SK-N-MC (cell line): ENCODE results near the gene CARD10.
A peak's percentile ranks its signal among the peaks of the same experiment; 100 is the strongest.

Source experiments
- DNase-seq: peaks from one replicate; pipeline ENCODE4 v3.0.0-alpha.2; 2011; ENCODE audit warnings: low read depth, low spot score
- H3K27ac ChIP-seq: fragments of 200-600 bp; sonication (generic); 2 replicates; pipeline ENCODE4 v1.5.1; 2016; ENCODE audit warnings: mixed run types
- H3K36me3 ChIP-seq: fragments of 200-600 bp; sonication (generic); 2 replicates; pipeline ENCODE4 v1.6.1; 2017; ENCODE audit warnings: antibody characterized with exemption, low read length, mixed read lengths; ENCODE audit not compliant: insufficient read depth
- H3K4me3 ChIP-seq: fragments of 200-600 bp; sonication (generic); 2 replicates; pipeline ENCODE4 v1.5.1; 2016
- H3K9ac ChIP-seq: fragments of 200-600 bp; sonication (generic); 2 replicates; pipeline ENCODE4 v1.8.0; 2017; ENCODE audit warnings: mixed run types, mixed read lengths; ENCODE audit not compliant: insufficient read length
- H3K9me3 ChIP-seq: fragments of 200-600 bp; sonication (generic); 2 replicates; pipeline ENCODE4 v1.6.1; 2017; ENCODE audit warnings: low read depth, mild to moderate bottlenecking, antibody characterized with exemption, low read length, moderate library complexity, mixed read lengths
- EZH2 ChIP-seq: fragments of 200-600 bp; sonication (generic); IDR thresholded peaks from one replicate; pipeline ENCODE4 v1.6.1; 2017; ENCODE audit warnings: antibody characterized with exemption
- FOXP2 ChIP-seq: optimal IDR thresholded peaks from 2 replicates; pipeline ENCODE3; 2011; ENCODE audit warnings: mild to moderate bottlenecking, moderate library complexity; ENCODE audit not compliant: insufficient read depth; ENCODE audit errors: extremely low read length, control extremely low read depth
- POLR2AphosphoS5 ChIP-seq: IDR thresholded peaks from 2 replicates; pipeline ENCODE4 v1.6.1; 2012; ENCODE audit warnings: mild to moderate bottlenecking, low read depth, low read length, borderline replicate concordance

Gene CARD10

DNA sequence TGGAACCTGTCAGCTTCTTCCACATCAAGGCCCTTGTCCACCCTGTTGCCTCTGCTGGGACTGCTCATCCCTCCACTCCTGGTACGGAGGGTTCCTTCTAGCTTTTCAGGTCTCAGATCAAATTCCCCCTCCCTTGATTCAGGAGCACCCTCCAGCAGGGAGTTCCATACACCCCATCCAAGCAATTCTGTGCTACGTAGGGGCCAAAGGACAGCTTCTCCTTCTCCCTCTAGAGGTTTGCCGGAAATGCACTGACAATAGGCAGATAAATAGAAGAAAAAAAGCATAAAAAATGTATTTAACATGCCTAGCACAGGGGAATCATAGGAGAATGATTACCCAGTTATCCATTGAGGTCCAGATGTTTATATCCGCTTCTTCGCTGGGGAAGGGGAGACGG, 3.3 kb upstream of the CARD10 start:
- no peak overlapping the region for H3K9ac ChIP-seq
- no peak overlapping the region for H3K4me3 ChIP-seq
- no peaks in the 10 kb centered on the region for H3K9me3 ChIP-seq
- TF ChIP-seq FOXP2 (no peak), EZH2 (no peak), POLR2AphosphoS5 (no peak)
- no peak overlapping the region for H3K27ac ChIP-seq
- no peaks in the 10 kb centered on the region for H3K36me3 ChIP-seq
- no peak for DNase-seq

DNA sequence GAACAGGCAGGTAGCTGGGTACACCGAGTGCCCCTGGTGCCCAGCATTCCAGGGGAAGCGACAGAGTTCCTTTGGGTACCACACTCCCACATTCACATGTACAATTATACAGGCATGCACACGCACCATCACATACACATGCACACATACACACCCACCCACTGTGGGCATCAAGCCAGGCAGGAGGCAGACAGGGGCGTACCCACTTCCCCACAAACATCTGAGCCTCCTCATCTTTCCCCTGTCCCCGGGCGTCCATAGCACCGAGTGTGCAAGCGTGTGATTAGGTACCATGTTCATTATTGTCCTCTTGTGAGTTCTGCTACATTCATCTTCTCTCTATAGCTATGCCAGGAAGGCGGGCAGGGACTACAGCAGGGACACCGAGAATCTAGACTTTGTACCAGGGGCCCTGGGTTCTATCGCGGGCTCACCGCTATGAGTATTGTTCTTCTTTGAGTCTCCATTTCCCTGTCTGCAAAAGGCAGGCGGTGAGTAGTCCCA, 2.1 kb upstream of the CARD10 start:
- H3K4me3 ChIP-seq, result no peak overlapping the region
- no peaks in the 10 kb centered on the region for H3K9me3 ChIP-seq
- DNase-seq, result no peak
- no peak overlapping the region for H3K27ac ChIP-seq
- TF ChIP-seq POLR2AphosphoS5, result no peak
- TF ChIP-seq FOXP2, result no peak
- TF ChIP-seq EZH2, result no peak
- H3K9ac ChIP-seq, result no peak overlapping the region
- H3K36me3 ChIP-seq, result no peaks in the 10 kb centered on the region

DNA sequence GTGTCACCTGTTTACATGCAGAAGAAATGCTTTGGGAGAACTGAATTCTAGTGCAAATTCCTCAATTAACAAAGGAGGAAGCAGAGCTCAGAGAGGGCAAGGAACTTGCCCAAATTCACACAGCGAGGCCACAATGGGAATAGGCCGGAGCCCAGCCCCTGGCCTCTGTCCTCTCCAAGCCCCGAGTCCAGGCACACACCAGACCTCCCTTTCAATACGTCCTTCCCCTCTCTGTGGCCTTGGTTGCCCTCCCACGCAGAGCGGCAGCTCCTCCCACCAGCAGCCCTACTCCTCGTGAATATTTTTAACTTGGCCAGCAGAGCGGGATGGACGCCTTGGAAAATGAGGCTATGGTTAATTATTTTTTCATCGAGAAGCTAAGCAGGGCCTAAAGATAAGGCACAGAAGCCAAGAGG, 1.6 kb upstream of the CARD10 start:
- H3K4me3 ChIP-seq, result no peak overlapping the region

DNA sequence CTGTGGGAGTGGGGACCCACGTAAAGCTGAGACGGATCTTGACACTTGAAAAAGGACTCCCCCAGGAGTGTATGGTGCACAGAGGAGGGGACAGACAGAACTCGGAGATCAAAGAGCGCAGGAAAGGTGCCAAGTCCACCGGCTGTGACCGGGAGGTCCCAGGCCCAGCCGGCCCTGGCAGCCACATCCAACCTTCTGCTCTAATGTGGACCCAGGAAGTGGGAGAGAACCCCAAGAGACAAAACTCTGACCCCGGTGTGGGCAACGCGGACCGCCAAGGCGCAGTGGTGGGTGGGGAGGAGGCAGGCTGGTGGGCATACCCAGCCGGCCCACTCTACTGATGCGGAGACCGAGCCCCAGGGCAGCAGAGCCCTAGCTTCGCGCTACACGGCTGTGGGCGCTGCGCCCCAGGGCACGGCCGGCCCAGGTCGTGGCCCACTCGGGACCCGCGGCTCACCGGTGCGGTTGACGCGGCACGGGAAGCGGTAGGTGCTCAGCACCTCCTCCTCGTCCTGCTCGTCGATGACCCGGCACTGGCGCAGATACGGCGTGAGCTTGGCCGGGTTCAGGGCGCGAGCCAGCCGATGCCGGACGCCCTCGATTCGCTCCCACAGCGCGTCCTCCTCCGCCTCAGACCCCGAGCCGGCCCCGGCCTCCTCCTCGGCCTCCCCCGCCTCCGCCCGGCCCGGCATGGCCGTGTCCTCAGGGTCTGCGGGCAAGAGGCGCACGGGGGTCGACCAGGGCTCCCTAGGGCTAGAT, 527 bp downstream of the CARD10 start:
- DNase-seq, result no peak
- H3K9ac ChIP-seq, result no peak overlapping the region
- no peaks in the 10 kb centered on the region for H3K36me3 ChIP-seq
- H3K27ac ChIP-seq, result no peak overlapping the region
- no peaks in the 10 kb centered on the region for H3K9me3 ChIP-seq
- TF ChIP-seq EZH2, result peak; percentile 70
- TF ChIP-seq FOXP2, result no peak
- H3K4me3 ChIP-seq, result no peak overlapping the region

More for the DNA sequence above, 1.6 kb upstream of the CARD10 start:
- H3K36me3 ChIP-seq, result no peaks in the 10 kb centered on the region
- TF ChIP-seq EZH2 (no peak), POLR2AphosphoS5 (no peak), FOXP2 (no peak)
- DNase-seq, result no peak
- no peak overlapping the region for H3K27ac ChIP-seq
- no peak overlapping the region for H3K9ac ChIP-seq
- no peaks in the 10 kb centered on the region for H3K9me3 ChIP-seq

DNA sequence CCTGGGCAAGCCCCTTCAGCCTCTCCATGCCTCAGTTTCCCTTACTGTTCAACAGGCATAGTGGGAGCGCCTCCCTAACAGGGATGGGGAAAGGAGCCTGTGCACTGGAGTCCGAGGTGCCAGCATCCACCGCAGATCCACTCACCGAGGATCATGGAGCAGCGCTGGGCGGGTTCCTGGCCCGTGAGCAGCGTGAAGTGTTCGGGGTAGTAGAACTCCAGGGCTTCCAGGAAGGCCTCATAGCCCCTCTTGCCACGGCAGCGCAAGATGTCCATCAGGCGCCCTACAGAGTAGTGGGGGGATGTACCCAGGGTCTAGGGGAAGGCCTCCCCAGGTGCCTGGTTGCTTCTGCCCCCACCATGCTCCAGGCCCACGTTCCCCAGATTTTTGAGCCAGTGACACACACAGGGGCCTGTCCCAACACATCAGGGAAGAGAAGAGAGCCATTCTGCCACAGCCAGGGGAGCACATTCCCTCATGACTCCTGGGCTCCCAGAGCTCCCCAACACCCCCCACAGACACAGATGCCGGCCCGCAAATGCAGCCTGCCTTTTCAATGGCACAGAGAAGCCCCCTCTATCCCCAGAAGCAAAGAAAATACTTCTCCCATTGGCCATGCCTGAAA, 1.3 kb downstream of the CARD10 start:
- Histone ChIP-seq H3K36me3 (no peaks in the 10 kb centered on the region), H3K27ac (no peak overlapping the region), H3K9ac (no peak overlapping the region), H3K4me3 (no peak overlapping the region), H3K9me3 (no peaks in the 10 kb centered on the region)
- no peak for DNase-seq
- TF ChIP-seq POLR2AphosphoS5 (no peak), EZH2 (no peak), FOXP2 (no peak)

DNA sequence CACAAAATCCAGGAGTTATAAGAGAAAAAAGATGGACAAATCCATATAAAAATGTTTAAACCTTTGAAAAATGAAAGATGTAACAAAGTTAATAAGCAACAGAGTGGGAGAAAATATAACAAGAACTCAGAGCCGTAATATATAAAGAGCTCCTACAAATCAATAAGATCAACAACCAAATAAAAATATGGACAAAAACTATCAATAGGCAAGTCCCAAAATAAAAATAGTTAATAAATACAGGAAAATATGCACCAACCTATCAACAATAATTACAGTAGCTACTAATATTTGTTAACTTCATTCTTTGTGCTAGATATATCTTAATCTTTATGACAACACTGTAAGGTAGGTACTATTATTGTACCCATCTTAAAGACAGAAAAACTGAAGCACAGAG, 2.8 kb downstream of the CARD10 start:
- Histone ChIP-seq H3K27ac (no peak overlapping the region), H3K4me3 (no peak overlapping the region), H3K9ac (no peak overlapping the region), H3K36me3 (no peaks in the 10 kb centered on the region), H3K9me3 (no peaks in the 10 kb centered on the region)
- no peak for DNase-seq
- TF ChIP-seq EZH2, result no peak
- TF ChIP-seq POLR2AphosphoS5, result no peak
- TF ChIP-seq FOXP2, result no peak

DNA sequence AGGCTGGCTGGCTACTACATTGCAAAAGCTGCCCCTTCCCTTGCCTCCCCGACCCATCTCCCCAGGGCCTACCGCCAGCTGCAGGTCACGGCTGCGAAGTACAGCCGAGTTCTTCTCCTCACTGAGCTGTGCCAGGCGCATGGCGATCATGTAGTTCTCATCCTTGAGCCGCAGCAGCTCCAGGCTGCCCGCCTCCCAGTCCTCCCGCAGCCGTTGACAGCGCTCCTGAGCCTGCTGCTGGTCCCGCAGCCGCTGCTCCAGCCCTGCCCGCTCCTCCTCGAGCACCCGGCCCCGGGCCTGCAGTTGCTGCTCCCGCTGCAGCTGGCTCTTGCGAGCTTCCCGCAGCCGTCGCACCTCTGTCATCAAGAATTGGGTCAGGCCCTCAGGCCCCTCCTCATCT, 3.3 kb downstream of the CARD10 start:
- Histone ChIP-seq H3K9ac (no peak overlapping the region), H3K9me3 (no peaks in the 10 kb centered on the region), H3K27ac (no peak overlapping the region), H3K36me3 (no peaks in the 10 kb centered on the region), H3K4me3 (no peak overlapping the region)
- DNase-seq, result no peak
- TF ChIP-seq POLR2AphosphoS5 (no peak), EZH2 (no peak)

DNA sequence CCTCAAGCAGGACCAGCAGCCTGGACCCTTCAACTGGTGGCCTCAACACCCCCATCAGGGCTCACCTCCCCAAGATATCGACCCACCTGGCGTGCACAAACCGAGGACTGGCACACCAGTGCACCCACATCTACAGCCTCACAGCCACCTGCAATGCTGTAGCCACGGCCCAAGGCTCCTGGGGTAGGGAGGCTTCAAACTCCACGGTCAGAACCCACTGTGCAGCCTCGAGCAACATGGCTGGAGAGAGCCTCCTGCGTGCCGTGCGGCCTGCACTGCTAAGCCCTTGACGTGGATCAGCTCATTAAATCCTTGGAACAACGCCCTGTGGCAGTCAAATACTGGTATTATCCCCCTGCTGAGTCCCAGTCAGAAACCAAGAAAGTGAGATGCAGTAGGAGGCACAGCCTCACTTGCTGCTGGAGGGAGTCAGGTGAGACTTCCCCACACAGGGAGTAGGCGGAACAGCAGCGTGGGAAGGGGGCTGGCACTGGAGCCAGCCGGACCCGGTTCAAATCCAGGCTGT, 4.6 kb downstream of the CARD10 start:
- H3K27ac ChIP-seq, result no peak overlapping the region
- no peak for DNase-seq
- H3K9me3 ChIP-seq, result no peaks in the 10 kb centered on the region
- TF ChIP-seq EZH2 (no peak), POLR2AphosphoS5 (no peak), FOXP2 (no peak)
- no peak overlapping the region for H3K9ac ChIP-seq
- H3K4me3 ChIP-seq, result no peak overlapping the region
- H3K36me3 ChIP-seq, result no peaks in the 10 kb centered on the region
